Neuron (in vitro differentiated cells): ENCODE data around the gene CA5A.
"Not testable (repeated sequence)": the region's sequence is repeated elsewhere in the genome, so short reads cannot be mapped to it uniquely, and the experiment has no call there.

Experiments used
- H2AFZ ChIP-seq: one replicate; pipeline ENCODE4 v1.6.1; 2013; ENCODE audit warnings: low read depth, mild to moderate bottlenecking, inconsistent platforms, low read length, moderate library complexity
- H3K27me3 ChIP-seq: one replicate; pipeline ENCODE4 v1.6.1; 2013; ENCODE audit warnings: low read length; ENCODE audit not compliant: insufficient read depth
- H3K36me3 ChIP-seq: one replicate; pipeline ENCODE4 v1.6.1; 2013; ENCODE audit warnings: low read length; ENCODE audit not compliant: insufficient read depth
- H3K4me1 ChIP-seq: one replicate; pipeline ENCODE4 v1.6.1; 2013; ENCODE audit warnings: low read length; ENCODE audit not compliant: insufficient read depth
- H3K4me3 ChIP-seq: 2 replicates; pipeline ENCODE4 v1.5.1; 2013; ENCODE audit warnings: mild to moderate bottlenecking, low read length, moderate library complexity
- H3K9me3 ChIP-seq: one replicate; pipeline ENCODE4 v1.6.1; 2013; ENCODE audit warnings: low read length

Gene CA5A

GRCh38 chr16:87880117-87880696 lies 56.1 kb downstream of the CA5A start:
- Histone ChIP-seq H3K9me3 (peaks cover 2% of the 10 kb centered on the region), H2AFZ (no peak overlapping the region), H3K27me3 (peaks cover 3% of the 10 kb centered on the region), H3K4me3 (no peak overlapping the region), H3K4me1 (peaks cover 5% of the 10 kb centered on the region), H3K36me3 (no peaks in the 10 kb centered on the region)

DNA sequence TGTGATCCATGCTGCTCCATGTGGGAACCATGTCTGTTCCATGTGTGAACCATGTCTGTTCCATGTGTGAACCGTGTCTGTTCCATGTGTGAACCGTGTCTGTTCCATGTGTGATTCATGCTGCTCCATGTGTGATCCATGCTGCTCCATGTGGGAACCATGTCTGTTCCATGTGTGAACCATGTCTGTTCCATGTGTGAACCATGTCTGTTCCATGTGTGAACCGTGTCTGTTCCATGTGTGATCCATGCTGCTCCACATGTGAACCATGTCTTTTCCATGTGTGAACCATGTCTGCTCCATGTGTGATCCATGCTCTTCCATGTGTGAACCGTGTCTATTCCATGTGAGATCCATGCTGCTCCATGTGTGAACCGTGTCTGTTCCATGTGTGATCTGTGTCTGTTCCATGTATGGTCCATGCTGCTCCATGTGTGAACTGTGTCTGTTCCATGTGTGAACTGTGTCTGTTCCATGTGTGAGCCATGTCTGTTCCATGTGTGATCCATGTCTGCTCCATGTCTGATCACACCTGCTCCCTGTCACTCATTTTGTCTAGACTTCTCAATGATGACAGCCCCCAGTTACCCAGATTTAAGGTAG lies 56.8 kb downstream of the CA5A start:
- H2AFZ ChIP-seq, H3K9me3 ChIP-seq, H3K27me3 ChIP-seq, H3K4me3 ChIP-seq, H3K36me3 ChIP-seq, H3K4me1 ChIP-seq: not testable (repeated sequence)

- Histone ChIP-seq H3K9me3 (peaks cover 2% of the 10 kb centered on the region), H3K4me3 (no peak overlapping the region), H3K27me3 (peaks cover 10% of the 10 kb centered on the region), H3K36me3 (no peaks in the 10 kb centered on the region), H3K4me1 (peaks cover 5% of the 10 kb centered on the region), H2AFZ (no peak overlapping the region)
These were observed 57.6 kb downstream of the CA5A start for GRCh38 chr16:87878704-87879103.

DNA sequence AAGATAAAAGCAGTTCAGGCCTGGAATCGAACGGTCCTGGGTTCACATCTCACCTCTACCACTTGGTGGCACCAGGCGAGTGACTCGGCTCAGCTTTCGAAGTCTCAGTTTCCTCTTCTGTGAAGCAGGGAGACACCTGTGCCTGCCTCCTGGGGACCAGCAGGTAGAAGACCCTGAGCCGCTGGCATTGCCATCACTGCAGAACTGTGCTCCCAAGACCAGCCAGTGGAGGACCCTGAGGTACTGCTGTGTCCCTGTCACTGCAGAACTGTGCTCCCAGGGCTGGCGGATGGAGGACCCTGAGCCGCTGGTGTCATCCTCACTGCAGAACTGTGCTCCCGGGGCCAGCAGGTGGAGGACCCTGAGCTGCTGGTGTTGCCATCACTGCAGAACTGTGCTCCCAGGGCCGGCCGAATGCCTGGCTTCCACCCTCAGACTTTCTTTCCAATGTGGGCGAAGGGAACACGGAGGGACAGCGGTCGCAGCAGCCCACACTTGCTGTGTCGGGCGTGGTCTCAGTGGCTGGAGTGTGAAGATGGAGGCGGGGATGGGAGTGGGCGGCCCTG lies 58.3 kb downstream of the CA5A start:
- peaks cover 5% of the 10 kb centered on the region for H3K4me1 ChIP-seq
- H3K36me3 ChIP-seq: no peaks in the 10 kb centered on the region
- H3K27me3 ChIP-seq: peaks cover 10% of the 10 kb centered on the region
- no peak overlapping the region for H2AFZ ChIP-seq
- peaks cover 2% of the 10 kb centered on the region for H3K9me3 ChIP-seq
- H3K4me3 ChIP-seq: no peak overlapping the region

GRCh38 chr16:87874639-87875427 lies 61.5 kb downstream of the CA5A start:
- Histone ChIP-seq H3K4me1 (peaks cover 13% of the 10 kb centered on the region), H3K27me3 (peaks cover 7% of the 10 kb centered on the region), H3K9me3 (peaks cover 2% of the 10 kb centered on the region), H2AFZ (no peak overlapping the region), H3K4me3 (no peak overlapping the region), H3K36me3 (no peaks in the 10 kb centered on the region)

- H3K4me3 ChIP-seq, H2AFZ ChIP-seq, H3K9me3 ChIP-seq, H3K27me3 ChIP-seq, H3K36me3 ChIP-seq: not testable (repeated sequence)
- H3K4me1 ChIP-seq: peaks cover 19% of the 10 kb centered on the region
These were observed 65.7 kb downstream of the CA5A start for GRCh38 chr16:87870418-87871291.

- H3K4me3 ChIP-seq, H3K36me3 ChIP-seq, H3K9me3 ChIP-seq, H3K27me3 ChIP-seq, H2AFZ ChIP-seq: not testable (repeated sequence)
- H3K4me1 ChIP-seq: peaks cover 19% of the 10 kb centered on the region
These were observed 66.4 kb downstream of the CA5A start for GRCh38 chr16:87869879-87870417.

GRCh38 chr16:87869061-87869878 lies 67.1 kb downstream of the CA5A start, which contains the start of gene SLC7A5:
Gene SLC7A5, minus strand, starts transcription at chr16:87869507. Its CDS starts 85 bp downstream, at chr16:87869422.
- Histone ChIP-seq H2AFZ (peak within 1 kb of the TSS; percentile 27), H3K4me1 (peaks cover 21% of the 10 kb centered on the region), H3K4me3 (peak within 1 kb of the TSS; percentile 49)
- not testable (repeated sequence) for H3K27me3 ChIP-seq, H3K36me3 ChIP-seq, H3K9me3 ChIP-seq

GRCh38 chr16:87868254-87869029 lies 67.9 kb downstream of the CA5A start:
- not testable (repeated sequence) for H3K9me3 ChIP-seq, H3K27me3 ChIP-seq, H3K36me3 ChIP-seq
- Histone ChIP-seq H2AFZ (peak overlapping the region; percentile 27), H3K4me3 (peak overlapping the region; percentile 49), H3K4me1 (peaks cover 22% of the 10 kb centered on the region)

- not testable (repeated sequence) for H3K36me3 ChIP-seq, H3K9me3 ChIP-seq, H2AFZ ChIP-seq, H3K4me3 ChIP-seq, H3K27me3 ChIP-seq
- H3K4me1 ChIP-seq: peaks cover 19% of the 10 kb centered on the region
These were observed 70.3 kb downstream of the CA5A start for GRCh38 chr16:87865902-87866555.

- Histone ChIP-seq H3K4me3 (no peak overlapping the region), H2AFZ (no peak overlapping the region), H3K27me3 (no peaks in the 10 kb centered on the region), H3K36me3 (no peaks in the 10 kb centered on the region), H3K4me1 (peaks cover 24% of the 10 kb centered on the region), H3K9me3 (no peaks in the 10 kb centered on the region)
These were observed 71.9 kb downstream of the CA5A start for GRCh38 chr16:87864331-87864989.
